HEK293 (cell line): ENCODE results near the gene ZIC5.

Experiments used
- CTCF ChIA-PET: fragments of 350-600 bp; formaldehyde crosslinking; extraction: SDS; loops from one replicate; lab custom pipeline; 2021; ENCODE audit warnings: antibody characterized with exemption; lab: Yijun Ruan, JAX
- POLR2A ChIA-PET: fragments of 300-600 bp; formaldehyde crosslinking; extraction: SDS; loops from one replicate; lab custom pipeline; 2020; ENCODE audit warnings: antibody characterized with exemption, inconsistent platforms; lab: Yijun Ruan, JAX
- H3K27ac ChIP-seq: fragments of 200-500 bp; sonication (Bioruptor generic); 2 replicates; pipeline ENCODE4 v1.5.1; 2014; ENCODE audit warnings: low read depth, low read length, control low read depth, inconsistent platforms; ENCODE audit errors: extremely low read depth
- H3K36me3 ChIP-seq, 2 experiments: fragments of 200-500 bp in 1 of 2; sonication (Bioruptor generic) in 1 of 2; 1 replicate in 1 of 2; 2 replicates in 1 of 2; pipeline ENCODE4 v1.5.1; 2014 to 2017; ENCODE audit warnings: inconsistent platforms in 2 of 2, low read length in 2 of 2; ENCODE audit not compliant: control insufficient read depth in 2 of 2, insufficient read depth in 1 of 2
- H3K4me1 ChIP-seq: fragments of 200-500 bp; sonication (Bioruptor generic); 2 replicates; pipeline ENCODE4 v1.5.1; 2014; ENCODE audit warnings: mild to moderate bottlenecking, low read length, inconsistent platforms; ENCODE audit not compliant: control insufficient read depth, insufficient read depth
- H3K4me3 ChIP-seq: 2 replicates; pipeline ENCODE4 v1.5.1; 2011; ENCODE audit warnings: low read depth, mild to moderate bottlenecking, control low read depth, low read length, moderate library complexity
- H3K9me3 ChIP-seq: fragments of 200-500 bp; sonication (Bioruptor generic); 2 replicates; pipeline ENCODE4 v1.5.1; 2014; ENCODE audit warnings: low read depth, low read length, inconsistent platforms; ENCODE audit not compliant: control insufficient read depth, insufficient read depth
- GFI1B ChIP-seq: fragments of 450-650 bp; formaldehyde crosslinking; IDR thresholded peaks from 2 replicates; pipeline ENCODE4 v1.5.1; 2016; ENCODE audit warnings: missing biosample characterization, missing genetic modification characterization
- GLIS1 ChIP-seq: fragments of 450-650 bp; formaldehyde crosslinking; IDR thresholded peaks from 2 replicates; pipeline ENCODE4 v1.5.1; 2016; ENCODE audit warnings: missing biosample characterization, missing genetic modification characterization
- KLF1 ChIP-seq: fragments of 450-650 bp; formaldehyde crosslinking; IDR thresholded peaks from 2 replicates; pipeline ENCODE4 v1.5.1; 2016; ENCODE audit warnings: missing biosample characterization, missing genetic modification characterization
- KLF9 ChIP-seq: fragments of 450-650 bp; formaldehyde crosslinking; IDR thresholded peaks from 2 replicates; pipeline ENCODE4 v1.5.1; 2016; ENCODE audit warnings: missing biosample characterization, missing genetic modification characterization, low read depth
- REPIN1 ChIP-seq: fragments of 450-650 bp; formaldehyde crosslinking; IDR thresholded peaks from 2 replicates; pipeline ENCODE4 v1.5.1; 2017; ENCODE audit warnings: missing biosample characterization, missing genetic modification characterization, low read depth
- SP2 ChIP-seq: fragments of 450-650 bp; formaldehyde crosslinking; IDR thresholded peaks from 2 replicates; pipeline ENCODE4 v1.5.1; 2016; ENCODE audit warnings: missing biosample characterization, missing genetic modification characterization
- WT1 ChIP-seq: fragments of 450-650 bp; formaldehyde crosslinking; IDR thresholded peaks from 2 replicates; pipeline ENCODE4 v1.5.1; 2016; ENCODE audit warnings: missing biosample characterization, missing genetic modification characterization
- ZBTB21 ChIP-seq: fragments of 450-650 bp; formaldehyde crosslinking; IDR thresholded peaks from 2 replicates; pipeline ENCODE4 v1.5.1; 2017; ENCODE audit warnings: missing biosample characterization, missing genetic modification characterization
- ZFP41 ChIP-seq: fragments of 450-650 bp; formaldehyde crosslinking; IDR thresholded peaks from 2 replicates; pipeline ENCODE4 v1.5.1; 2016; ENCODE audit warnings: missing biosample characterization, missing genetic modification characterization, borderline replicate concordance
- ZIC2 ChIP-seq: fragments of 450-650 bp; formaldehyde crosslinking; IDR thresholded peaks from 2 replicates; pipeline ENCODE4 v1.5.1; 2016; ENCODE audit warnings: missing biosample characterization, missing genetic modification characterization
- ZNF175 ChIP-seq: fragments of 450-650 bp; formaldehyde crosslinking; IDR thresholded peaks from 2 replicates; pipeline ENCODE4 v1.5.1; 2016; ENCODE audit warnings: missing biosample characterization, missing genetic modification characterization
- ZNF19 ChIP-seq: fragments of 450-650 bp; formaldehyde crosslinking; IDR thresholded peaks from 2 replicates; pipeline ENCODE4; 2016; ENCODE audit warnings: missing biosample characterization, missing genetic modification characterization, low read depth
- ZNF221 ChIP-seq: fragments of 450-650 bp; formaldehyde crosslinking; IDR thresholded peaks from 2 replicates; pipeline ENCODE4 v1.5.1; 2017; ENCODE audit warnings: missing biosample characterization, missing genetic modification characterization, borderline replicate concordance
- ZNF274 ChIP-seq, 2 experiments: fragments of 200-500 bp in 1 of 2; fragments of 450-650 bp in 1 of 2; sonication (Bioruptor generic) in 1 of 2; formaldehyde crosslinking in 1 of 2; IDR thresholded peaks; 2 replicates each; pipeline versions ENCODE4 v1.5.1 to v1.6.1; 2014 to 2016; ENCODE audit warnings: borderline replicate concordance in 1 of 2, inconsistent platforms in 1 of 2, low read length in 1 of 2, missing biosample characterization in 1 of 2, missing genetic modification characterization in 1 of 2
- ZNF354C ChIP-seq: fragments of 450-650 bp; formaldehyde crosslinking; IDR thresholded peaks from 2 replicates; pipeline ENCODE4 v1.5.1; 2016; ENCODE audit warnings: missing biosample characterization, missing genetic modification characterization, low read depth, borderline replicate concordance
- ZNF404 ChIP-seq: fragments of 450-650 bp; formaldehyde crosslinking; IDR thresholded peaks from 2 replicates; pipeline ENCODE4 v1.5.1; 2017; ENCODE audit warnings: missing biosample characterization, missing genetic modification characterization
- ZNF423 ChIP-seq: fragments of 450-650 bp; formaldehyde crosslinking; IDR thresholded peaks from 2 replicates; pipeline ENCODE4 v1.5.1; 2016; ENCODE audit warnings: missing biosample characterization, missing genetic modification characterization
- ZNF473 ChIP-seq: fragments of 450-650 bp; formaldehyde crosslinking; IDR thresholded peaks from 2 replicates; pipeline ENCODE4 v1.5.1; 2017; ENCODE audit warnings: missing biosample characterization, missing genetic modification characterization
- ZNF510 ChIP-seq: fragments of 450-650 bp; formaldehyde crosslinking; IDR thresholded peaks from 2 replicates; pipeline ENCODE4 v1.5.1; 2018; ENCODE audit warnings: mild to moderate bottlenecking, missing genetic modification characterization, missing biosample characterization; ENCODE audit not compliant: insufficient replicate concordance
- ZNF555 ChIP-seq: fragments of 450-650 bp; formaldehyde crosslinking; conservative IDR thresholded peaks from 2 replicates; pipeline ENCODE4 v1.5.1; 2017; ENCODE audit warnings: missing biosample characterization, mild to moderate bottlenecking, missing genetic modification characterization, inconsistent platforms
- ZNF629 ChIP-seq: fragments of 450-650 bp; formaldehyde crosslinking; IDR thresholded peaks from 2 replicates; pipeline ENCODE4 v1.5.1; 2017; ENCODE audit warnings: missing biosample characterization, missing genetic modification characterization
- ZNF768 ChIP-seq: fragments of 450-650 bp; formaldehyde crosslinking; IDR thresholded peaks from 2 replicates; pipeline ENCODE4 v1.5.1; 2018; ENCODE audit warnings: missing biosample characterization, mild to moderate bottlenecking, missing genetic modification characterization
- ZNF791 ChIP-seq: fragments of 450-650 bp; formaldehyde crosslinking; IDR thresholded peaks from 2 replicates; pipeline ENCODE4 v1.5.1; 2016; ENCODE audit warnings: missing biosample characterization, missing genetic modification characterization
- ZSCAN30 ChIP-seq: fragments of 450-650 bp; IDR thresholded peaks from 2 replicates; pipeline ENCODE4 v1.5.1; 2018; ENCODE audit warnings: missing biosample characterization, mild to moderate bottlenecking, missing genetic modification characterization, moderate library complexity
- TF ChIP-seq, protein P1 (sequence below): fragments of 450-650 bp; formaldehyde crosslinking; IDR thresholded peaks from 2 replicates; pipeline ENCODE4 v1.5.1; 2016; ENCODE audit warnings: missing biosample characterization, missing genetic modification characterization
- TF ChIP-seq, protein P2 (sequence below): fragments of 450-650 bp; formaldehyde crosslinking; IDR thresholded peaks from 2 replicates; pipeline ENCODE4 v1.5.1; 2016; ENCODE audit warnings: missing biosample characterization, missing genetic modification characterization
- TF ChIP-seq, protein P3 (sequence below): fragments of 450-650 bp; formaldehyde crosslinking; IDR thresholded peaks from 2 replicates; pipeline ENCODE4 v1.5.1; 2016; ENCODE audit warnings: missing biosample characterization, missing genetic modification characterization
- TF ChIP-seq, protein P4 (sequence below): fragments of 450-650 bp; formaldehyde crosslinking; IDR thresholded peaks from 2 replicates; pipeline ENCODE4 v1.5.1; 2016; ENCODE audit warnings: missing biosample characterization, missing genetic modification characterization

Gene ZIC5

DNA sequence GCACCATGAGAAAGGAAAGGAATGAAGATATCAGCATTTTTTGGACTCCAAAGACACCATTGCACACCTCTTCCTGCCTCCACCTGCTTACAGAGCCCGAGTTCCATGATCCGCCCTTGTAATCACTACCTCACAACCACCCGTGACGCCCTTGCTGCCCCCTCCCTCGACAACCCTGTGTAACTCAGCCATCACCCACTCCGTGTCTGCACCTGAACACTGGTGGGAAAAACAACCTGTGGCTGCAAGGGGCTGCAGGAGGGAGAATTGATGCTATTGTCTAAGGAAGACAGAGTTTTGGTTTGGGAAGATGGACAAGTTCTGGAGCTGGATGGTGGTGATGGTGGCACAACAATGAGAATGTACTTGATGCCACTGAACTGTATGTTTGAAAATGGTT, 27.0 kb downstream of the ZIC5 start:
- H3K9me3 ChIP-seq, result no peaks in the 10 kb centered on the region
- H3K36me3 ChIP-seq, result no peaks in the 10 kb centered on the region
- ChIA-PET CTCF (no interaction called here), POLR2A (no interaction called here)
- peaks cover 4% of the 10 kb centered on the region; the same call in 1 of the 2 replicates for H3K4me1 ChIP-seq
- no peak overlapping the region for H3K4me3 ChIP-seq
- TF ChIP-seq SP2 (tag by site-specific recombination) (no peak), ZNF768 (no peak), ZNF19 (tag by site-specific recombination) (no peak), ZBTB21 (tag by site-specific recombination) (no peak), ZIC2 (no peak), ZNF791 (tag by site-specific recombination) (no peak), KLF9 (no peak), ZNF473 (no peak), ZNF354C (tag by site-specific recombination) (no peak), ZSCAN30 (no peak), ZNF404 (tag by site-specific recombination) (no peak), WT1 (tag by site-specific recombination) (no peak)
- TF ChIP-seq, protein P1, sequence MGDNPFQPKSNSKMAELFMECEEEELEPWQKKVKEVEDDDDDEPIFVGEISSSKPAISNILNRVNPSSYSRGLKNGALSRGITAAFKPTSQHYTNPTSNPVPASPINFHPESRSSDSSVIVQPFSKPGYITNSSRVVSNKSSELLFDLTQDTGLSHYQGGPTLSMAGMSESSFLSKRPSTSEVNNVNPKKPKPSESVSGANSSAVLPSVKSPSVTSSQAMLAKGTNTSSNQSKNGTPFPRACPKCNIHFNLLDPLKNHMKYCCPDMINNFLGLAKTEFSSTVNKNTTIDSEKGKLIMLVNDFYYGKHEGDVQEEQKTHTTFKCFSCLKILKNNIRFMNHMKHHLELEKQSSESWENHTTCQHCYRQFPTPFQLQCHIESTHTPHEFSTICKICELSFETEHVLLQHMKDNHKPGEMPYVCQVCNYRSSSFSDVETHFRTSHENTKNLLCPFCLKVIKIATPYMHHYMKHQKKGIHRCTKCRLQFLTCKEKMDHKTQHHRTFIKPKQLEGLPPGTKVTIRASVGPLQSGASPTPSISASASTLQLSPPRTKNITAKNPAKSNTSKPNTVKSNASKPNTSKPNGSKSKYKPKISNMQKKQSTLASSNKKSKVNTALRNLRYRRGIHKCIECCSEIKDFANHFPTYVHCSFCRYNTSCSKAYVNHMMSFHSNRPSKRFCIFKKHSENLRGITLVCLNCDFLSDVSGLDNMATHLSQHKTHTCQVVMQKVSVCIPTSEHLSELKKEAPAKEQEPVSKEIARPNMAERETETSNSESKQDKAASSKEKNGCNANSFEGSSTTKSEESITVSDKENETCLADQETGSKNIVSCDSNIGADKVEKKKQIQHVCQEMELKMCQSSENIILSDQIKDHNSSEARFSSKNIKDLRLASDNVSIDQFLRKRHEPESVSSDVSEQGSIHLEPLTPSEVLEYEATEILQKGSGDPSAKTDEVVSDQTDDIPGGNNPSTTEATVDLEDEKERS (tag by site-specific recombination), result no peak
- TF ChIP-seq, protein P2, sequence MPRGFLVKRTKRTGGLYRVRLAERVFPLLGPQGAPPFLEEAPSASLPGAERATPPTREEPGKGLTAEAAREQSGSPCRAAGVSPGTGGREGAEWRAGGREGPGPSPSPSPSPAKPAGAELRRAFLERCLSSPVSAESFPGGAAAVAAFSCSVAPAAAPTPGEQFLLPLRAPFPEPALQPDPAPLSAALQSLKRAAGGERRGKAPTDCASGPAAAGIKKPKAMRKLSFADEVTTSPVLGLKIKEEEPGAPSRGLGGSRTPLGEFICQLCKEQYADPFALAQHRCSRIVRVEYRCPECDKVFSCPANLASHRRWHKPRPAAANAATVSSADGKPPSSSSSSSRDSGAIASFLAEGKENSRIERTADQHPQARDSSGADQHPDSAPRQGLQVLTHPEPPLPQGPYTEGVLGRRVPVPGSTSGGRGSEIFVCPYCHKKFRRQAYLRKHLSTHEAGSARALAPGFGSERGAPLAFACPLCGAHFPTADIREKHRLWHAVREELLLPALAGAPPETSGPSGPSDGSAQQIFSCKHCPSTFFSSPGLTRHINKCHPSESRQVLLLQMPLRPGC (tag by site-specific recombination), result no peak
- no peak overlapping the region for H3K27ac ChIP-seq

DNA sequence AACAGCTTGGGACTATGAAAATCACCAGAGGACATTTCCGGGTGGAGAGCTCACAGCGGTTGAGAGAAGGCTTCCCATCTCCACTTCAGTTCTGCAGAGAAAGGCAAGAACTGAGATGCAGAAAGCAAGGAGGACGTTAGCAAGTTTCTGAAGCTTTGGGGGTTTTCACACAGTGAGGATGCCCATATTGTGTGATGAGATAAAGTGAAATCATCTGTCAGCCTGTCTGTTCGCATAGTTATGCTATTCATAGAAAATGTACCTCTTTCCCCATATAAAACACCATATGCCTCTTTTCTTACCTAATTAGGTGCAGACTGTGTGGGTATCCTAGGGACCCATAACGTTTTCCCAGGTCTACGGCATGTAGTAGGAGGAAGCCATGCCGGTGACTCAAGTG, 27.5 kb downstream of the ZIC5 start:
- ChIA-PET CTCF (no interaction called here), POLR2A (no interaction called here)
- Histone ChIP-seq H3K9me3 (no peaks in the 10 kb centered on the region), H3K27ac (no peak overlapping the region), H3K4me3 (no peak overlapping the region), H3K36me3 (no peaks in the 10 kb centered on the region), H3K4me1 (no peaks in the 10 kb centered on the region)
- TF ChIP-seq ZNF175 (tag by site-specific recombination) (no peak), ZNF510 (tag by site-specific recombination) (no peak), REPIN1 (tag by site-specific recombination) (no peak), GLIS1 (tag by site-specific recombination) (no peak), ZNF629 (tag by site-specific recombination) (no peak), GFI1B (tag by site-specific recombination) (no peak), ZNF221 (no peak), ZNF274 (IDR thresholded peaks at IDR 0.05; ENCODE audit: low read length) (no peak), ZNF274 (tag by site-specific recombination; IDR thresholded peaks at IDR 0.05; ENCODE audit: borderline replicate concordance) (no peak), ZNF555 (tag by site-specific recombination) (no peak), KLF1 (tag by site-specific recombination) (no peak), ZFP41 (no peak), ZNF423 (tag by site-specific recombination) (no peak)
- TF ChIP-seq, protein P3, sequence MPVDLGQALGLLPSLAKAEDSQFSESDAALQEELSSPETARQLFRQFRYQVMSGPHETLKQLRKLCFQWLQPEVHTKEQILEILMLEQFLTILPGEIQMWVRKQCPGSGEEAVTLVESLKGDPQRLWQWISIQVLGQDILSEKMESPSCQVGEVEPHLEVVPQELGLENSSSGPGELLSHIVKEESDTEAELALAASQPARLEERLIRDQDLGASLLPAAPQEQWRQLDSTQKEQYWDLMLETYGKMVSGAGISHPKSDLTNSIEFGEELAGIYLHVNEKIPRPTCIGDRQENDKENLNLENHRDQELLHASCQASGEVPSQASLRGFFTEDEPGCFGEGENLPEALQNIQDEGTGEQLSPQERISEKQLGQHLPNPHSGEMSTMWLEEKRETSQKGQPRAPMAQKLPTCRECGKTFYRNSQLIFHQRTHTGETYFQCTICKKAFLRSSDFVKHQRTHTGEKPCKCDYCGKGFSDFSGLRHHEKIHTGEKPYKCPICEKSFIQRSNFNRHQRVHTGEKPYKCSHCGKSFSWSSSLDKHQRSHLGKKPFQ (tag by site-specific recombination), result no peak
- TF ChIP-seq, protein P4, sequence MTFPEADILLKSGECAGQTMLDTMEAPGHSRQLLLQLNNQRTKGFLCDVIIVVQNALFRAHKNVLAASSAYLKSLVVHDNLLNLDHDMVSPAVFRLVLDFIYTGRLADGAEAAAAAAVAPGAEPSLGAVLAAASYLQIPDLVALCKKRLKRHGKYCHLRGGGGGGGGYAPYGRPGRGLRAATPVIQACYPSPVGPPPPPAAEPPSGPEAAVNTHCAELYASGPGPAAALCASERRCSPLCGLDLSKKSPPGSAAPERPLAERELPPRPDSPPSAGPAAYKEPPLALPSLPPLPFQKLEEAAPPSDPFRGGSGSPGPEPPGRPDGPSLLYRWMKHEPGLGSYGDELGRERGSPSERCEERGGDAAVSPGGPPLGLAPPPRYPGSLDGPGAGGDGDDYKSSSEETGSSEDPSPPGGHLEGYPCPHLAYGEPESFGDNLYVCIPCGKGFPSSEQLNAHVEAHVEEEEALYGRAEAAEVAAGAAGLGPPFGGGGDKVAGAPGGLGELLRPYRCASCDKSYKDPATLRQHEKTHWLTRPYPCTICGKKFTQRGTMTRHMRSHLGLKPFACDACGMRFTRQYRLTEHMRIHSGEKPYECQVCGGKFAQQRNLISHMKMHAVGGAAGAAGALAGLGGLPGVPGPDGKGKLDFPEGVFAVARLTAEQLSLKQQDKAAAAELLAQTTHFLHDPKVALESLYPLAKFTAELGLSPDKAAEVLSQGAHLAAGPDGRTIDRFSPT (tag by site-specific recombination), result no peak
